Measurements from ENCODE around the gene PRCP. TPM values are rescaled to one million over a fixed set of nuclear protein-coding genes. Genes with fewer than 3 reads are reported as not detected.

PRCP gene
- total and polyA plus RNA-seq, 8 donors: 7.9 to 37.8 (median 21.2) TPM

GRCh38 chr11:82872377-82873150 lies 27.7 kb downstream of the PRCP start:
- no peak for TF ChIP-seq CTCF (IDR thresholded peaks at IDR 0.05)
- no peak for FAIRE-seq
- no peaks in the 10 kb centered on the region for H3K9me3 ChIP-seq
- H3K4me1 ChIP-seq: no peaks in the 10 kb centered on the region
- intact Hi-C loops (cut with DNase I): no loop called here
- WGBS, 2 donors: 88 to 89% methylated on average over 7 of the region's 7 CpGs
- H3K36me3 ChIP-seq: no peaks in the 10 kb centered on the region
- no peak for DNase-seq
- no peaks in the 10 kb centered on the region for H3K27me3 ChIP-seq
- no peak overlapping the region for H3K4me3 ChIP-seq
- H3K27ac ChIP-seq: no peak overlapping the region
- no peak for ATAC-seq

- intact Hi-C loops (cut with DNase I): no loop called here
- no peak for TF ChIP-seq CTCF (IDR thresholded peaks at IDR 0.05)
Measured at GRCh38 chr11:82871646-82872045, 28.6 kb downstream of the PRCP start.

GRCh38 chr11:82869657-82870056 lies 30.6 kb downstream of the PRCP start:
- FAIRE-seq (no peak), DNase-seq (no peak), ATAC-seq (peak in 3 of 4 donors; percentile 18 to 47 (median 30))
- Histone ChIP-seq H3K36me3 (no peaks in the 10 kb centered on the region), H3K4me3 (no peak overlapping the region), H3K4me1 (no peaks in the 10 kb centered on the region), H3K9me3 (no peaks in the 10 kb centered on the region), H3K27ac (no peak overlapping the region), H3K27me3 (no peaks in the 10 kb centered on the region)
- TF ChIP-seq CTCF (IDR thresholded peaks at IDR 0.05): no peak
- intact Hi-C loops (cut with DNase I): loop anchor here in 1 of 3 donors (10.0 kb wide), 1 partner anchor 145 kb away; no protein-coding TSS in a partner anchor

More at GRCh38 chr11:82871646-82872045, 28.6 kb downstream of the PRCP start:
- H3K27me3 ChIP-seq: no peaks in the 10 kb centered on the region
- no peaks in the 10 kb centered on the region for H3K9me3 ChIP-seq
- WGBS, 2 donors: 93 to 96% methylated on average over 2 of the region's 2 CpGs
- no peaks in the 10 kb centered on the region for H3K36me3 ChIP-seq
- H3K4me1 ChIP-seq: no peaks in the 10 kb centered on the region
- no peak overlapping the region for H3K4me3 ChIP-seq
- no peak overlapping the region for H3K27ac ChIP-seq
- FAIRE-seq: no peak
- ATAC-seq: no peak
- no peak for DNase-seq

GRCh38 chr11:82867495-82868082 lies 32.6 kb downstream of the PRCP start:
- H3K27ac ChIP-seq: no peak overlapping the region
- intact Hi-C loops (cut with DNase I): loop anchor here in 1 of 3 donors (10.0 kb wide), 1 partner anchor 143 kb away; no protein-coding TSS in a partner anchor

More at GRCh38 chr11:82867495-82868082, 32.6 kb downstream of the PRCP start:
- no peaks in the 10 kb centered on the region for H3K9me3 ChIP-seq
- H3K27me3 ChIP-seq: no peaks in the 10 kb centered on the region
- 16 to 18% methylated on average over 10 of the region's 10 CpGs for WGBS, 2 donors
- DNase-seq: peak in 5 of 6 donors; percentile 43 to 74 (median 67)
- no peak for FAIRE-seq
- H3K4me1 ChIP-seq: peaks cover 0 to 7% (median 4%) of the 10 kb centered on the region in 3 donors
- TF ChIP-seq CTCF (IDR thresholded peaks at IDR 0.05): peak; percentile 53 to 65 (median 60)
- peak; percentile 42 to 75 (median 72) for ATAC-seq
- H3K36me3 ChIP-seq: no peaks in the 10 kb centered on the region
- H3K4me3 ChIP-seq: peak overlapping the region in 1 of 4 donors; percentile 6

Measured in pancreas (tissue), 10 donors.